HepG2 (cell line): Measurements from ENCODE around the gene SLC2A11. TPM values are rescaled to one million over a fixed set of nuclear protein-coding genes. Genes with fewer than 3 reads are reported as not detected.

Experiments
- ARNT2 ChIP-seq: sonication (generic); formaldehyde crosslinking; IDR thresholded peaks from 2 replicates; pipeline ENCODE4 v1.8.0; 2022; ENCODE audit warnings: mild to moderate bottlenecking, low read depth, missing genetic modification reagents, moderate library complexity
- HOXA5 ChIP-seq: sonication (generic); formaldehyde crosslinking; IDR thresholded peaks from 2 replicates; pipeline ENCODE4 v1.4.0; 2020; ENCODE audit warnings: missing genetic modification reagents
- ISX ChIP-seq: sonication (generic); formaldehyde crosslinking; conservative IDR thresholded peaks from 2 replicates; pipeline ENCODE4 v1.5.0; 2020; ENCODE audit warnings: missing genetic modification reagents
- KLF13 ChIP-seq: sonication (generic); formaldehyde crosslinking; IDR thresholded peaks from 2 replicates; pipeline ENCODE4 v1.4.0; 2020; ENCODE audit warnings: mild to moderate bottlenecking, missing genetic modification reagents
- KLF6 ChIP-seq: IDR thresholded peaks from 2 replicates; pipeline ENCODE4 v1.8.0; 2016; ENCODE audit warnings: missing biosample characterization, missing genetic modification reagents
- MATR3 ChIP-seq: sonication (generic); formaldehyde crosslinking; IDR thresholded peaks from 2 replicates; pipeline ENCODE4 v1.4.0; 2020; ENCODE audit warnings: missing genetic modification reagents
- SIN3B ChIP-seq: fragments of 150-350 bp; IDR thresholded peaks from 2 replicates; pipeline ENCODE4 v1.6.1; 2014; ENCODE audit warnings: low read length
- SOX5 ChIP-seq: IDR thresholded peaks from 2 replicates; pipeline ENCODE4 v1.6.1; 2016; ENCODE audit warnings: borderline replicate concordance
- TAF1 ChIP-seq: sonication (generic); formaldehyde crosslinking; IDR thresholded peaks from 2 replicates; pipeline ENCODE4 v1.4.0; 2020; ENCODE audit warnings: missing genetic modification reagents
- TCF7 ChIP-seq: sonication (generic); IDR thresholded peaks from 2 replicates; pipeline ENCODE4 v1.6.1; 2016; ENCODE audit warnings: antibody characterized with exemption, low read depth
- THYN1 ChIP-seq: sonication (generic); formaldehyde crosslinking; IDR thresholded peaks from 2 replicates; pipeline ENCODE4 v1.8.1; 2023; ENCODE audit warnings: low read depth, mild to moderate bottlenecking, moderate library complexity, missing genetic modification reagents, borderline replicate concordance
- ZBTB7A ChIP-seq: sonication (generic); formaldehyde crosslinking; IDR thresholded peaks from 2 replicates; pipeline ENCODE4 v1.8.0; 2022; ENCODE audit warnings: mild to moderate bottlenecking, missing genetic modification reagents
- ZEB1 ChIP-seq: IDR thresholded peaks from 2 replicates; pipeline ENCODE4 v1.6.1; 2012; ENCODE audit warnings: mild to moderate bottlenecking, low read depth, inconsistent platforms; ENCODE audit not compliant: insufficient replicate concordance
- ZNF256 ChIP-seq: sonication (generic); formaldehyde crosslinking; conservative IDR thresholded peaks from 2 replicates; pipeline ENCODE4 v1.4.0; 2020; ENCODE audit warnings: missing genetic modification reagents
- ZNF446 ChIP-seq: sonication (generic); formaldehyde crosslinking; IDR thresholded peaks from 2 replicates; pipeline ENCODE4 v1.5.0; 2020; ENCODE audit warnings: mild to moderate bottlenecking, missing genetic modification reagents
- ZNF510 ChIP-seq: sonication (generic); formaldehyde crosslinking; IDR thresholded peaks from 2 replicates; pipeline ENCODE4 v1.4.0; 2020; ENCODE audit warnings: low read depth, mild to moderate bottlenecking, missing genetic modification reagents
- polyA plus RNA-seq, 8 experiments: library from polyadenylated mRNA; depleted of rRNA in 3 of 8; stranded (reverse) in 7 of 8; unstranded in 1 of 8; fragments of >200 nt; fragmentation: Illumina TruSeq in 4 of 8; extraction: Trizol in 4 of 8; gene quantifications; 2 replicates each; pipeline versions ENCODE4 v1.2.1 to v1.2.3, GENCODE V29; 2011 to 2016; ENCODE audit warnings: low read depth in 4 of 8, missing spikeins in 1 of 8, mixed read lengths in 1 of 8; ENCODE audit not compliant: insufficient read depth in 1 of 8
- total RNA-seq, 5 experiments: library from RNA; depleted of rRNA; stranded (reverse); fragments of >200 nt; fragmentation: Illumina TruSeq; extraction: Trizol; gene quantifications; 2 replicates each; pipeline ENCODE4 v1.2.3, GENCODE V29; 2016; ENCODE audit warnings: low read depth in 1 of 5
- TF ChIP-seq, protein P1 (sequence below): sonication (generic); formaldehyde crosslinking; IDR thresholded peaks from 2 replicates; pipeline ENCODE4 v1.4.0; 2020; ENCODE audit warnings: mild to moderate bottlenecking, missing genetic modification reagents
- TF ChIP-seq, protein P2 (sequence below): sonication (generic); formaldehyde crosslinking; IDR thresholded peaks from 2 replicates; pipeline ENCODE4 v1.4.0; 2020; ENCODE audit warnings: missing genetic modification reagents
- TF ChIP-seq, protein P3 (sequence below): sonication (generic); formaldehyde crosslinking; IDR thresholded peaks from 2 replicates; pipeline ENCODE4 v1.8.1; 2022; ENCODE audit warnings: mild to moderate bottlenecking, missing genetic modification reagents
- TF ChIP-seq, protein P4 (sequence below): sonication (generic); formaldehyde crosslinking; IDR thresholded peaks from 2 replicates; pipeline ENCODE4 v1.5.0; 2020; ENCODE audit warnings: mild to moderate bottlenecking, missing genetic modification reagents, moderate library complexity

SLC2A11 gene
- total and polyA plus RNA-seq, 2 of the 13 experiments (the other 11 are each of a cell fraction or from before 2014, with no cell fraction given): 15.2 to 15.4 TPM

DNA sequence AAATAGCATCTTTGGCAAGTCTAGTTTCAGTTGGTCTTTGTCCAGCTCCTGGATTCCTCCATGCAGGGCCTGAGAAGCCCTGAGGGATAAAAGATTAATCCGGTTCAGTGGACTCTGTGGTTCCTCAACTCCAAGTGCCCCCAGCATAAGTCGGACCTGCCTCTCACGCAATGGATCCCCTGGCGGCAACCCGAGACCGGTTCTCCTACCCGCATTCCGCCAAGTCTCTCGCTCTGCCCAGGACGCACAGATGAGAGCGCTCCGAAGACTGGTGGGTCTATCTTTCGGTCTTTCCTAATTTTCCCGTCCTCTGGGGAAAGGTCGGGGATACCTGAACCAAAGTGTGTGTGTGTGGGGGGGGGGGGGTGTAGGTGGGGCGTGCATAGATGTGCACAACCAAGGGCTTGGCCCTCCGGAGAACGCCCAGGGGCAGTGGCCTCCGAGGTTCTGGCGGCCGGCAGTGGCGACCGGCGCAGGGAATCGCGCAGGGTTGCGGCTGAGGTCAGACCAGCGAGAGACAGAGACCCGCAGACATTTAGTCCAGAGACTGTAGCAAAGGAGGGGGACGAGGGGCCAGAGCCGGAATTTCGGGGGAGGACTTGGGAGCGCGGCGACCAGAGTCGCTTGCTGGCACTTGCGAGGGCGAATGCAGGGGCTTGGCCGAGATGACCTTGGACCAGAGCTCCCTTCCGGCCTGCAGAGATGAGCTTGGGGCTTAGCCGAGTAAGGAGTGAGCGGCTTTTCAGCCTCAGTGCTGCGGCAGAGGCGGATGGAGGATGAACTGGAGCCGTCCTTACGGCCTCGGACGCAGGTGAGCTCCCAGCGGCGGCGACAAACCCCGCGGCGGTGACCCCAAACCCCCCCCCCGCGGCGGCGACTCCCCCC lies 712 bp upstream of the SLC2A11 start (continued):
- no peak for TF ChIP-seq HOXA5 (CRISPR knock-in tag)
- TF ChIP-seq KLF6 (CRISPR knock-in tag): no peak
- peak; percentile 73 for TF ChIP-seq TAF1 (CRISPR knock-in tag)
- no peak for TF ChIP-seq ZNF446
- TF ChIP-seq ZNF256 (CRISPR knock-in tag): no peak
- TF ChIP-seq THYN1 (CRISPR knock-in tag): no peak
- TF ChIP-seq, protein P1, sequence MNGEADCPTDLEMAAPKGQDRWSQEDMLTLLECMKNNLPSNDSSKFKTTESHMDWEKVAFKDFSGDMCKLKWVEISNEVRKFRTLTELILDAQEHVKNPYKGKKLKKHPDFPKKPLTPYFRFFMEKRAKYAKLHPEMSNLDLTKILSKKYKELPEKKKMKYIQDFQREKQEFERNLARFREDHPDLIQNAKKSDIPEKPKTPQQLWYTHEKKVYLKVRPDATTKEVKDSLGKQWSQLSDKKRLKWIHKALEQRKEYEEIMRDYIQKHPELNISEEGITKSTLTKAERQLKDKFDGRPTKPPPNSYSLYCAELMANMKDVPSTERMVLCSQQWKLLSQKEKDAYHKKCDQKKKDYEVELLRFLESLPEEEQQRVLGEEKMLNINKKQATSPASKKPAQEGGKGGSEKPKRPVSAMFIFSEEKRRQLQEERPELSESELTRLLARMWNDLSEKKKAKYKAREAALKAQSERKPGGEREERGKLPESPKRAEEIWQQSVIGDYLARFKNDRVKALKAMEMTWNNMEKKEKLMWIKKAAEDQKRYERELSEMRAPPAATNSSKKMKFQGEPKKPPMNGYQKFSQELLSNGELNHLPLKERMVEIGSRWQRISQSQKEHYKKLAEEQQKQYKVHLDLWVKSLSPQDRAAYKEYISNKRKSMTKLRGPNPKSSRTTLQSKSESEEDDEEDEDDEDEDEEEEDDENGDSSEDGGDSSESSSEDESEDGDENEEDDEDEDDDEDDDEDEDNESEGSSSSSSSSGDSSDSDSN: peak; percentile 88
- TF ChIP-seq, protein P2, sequence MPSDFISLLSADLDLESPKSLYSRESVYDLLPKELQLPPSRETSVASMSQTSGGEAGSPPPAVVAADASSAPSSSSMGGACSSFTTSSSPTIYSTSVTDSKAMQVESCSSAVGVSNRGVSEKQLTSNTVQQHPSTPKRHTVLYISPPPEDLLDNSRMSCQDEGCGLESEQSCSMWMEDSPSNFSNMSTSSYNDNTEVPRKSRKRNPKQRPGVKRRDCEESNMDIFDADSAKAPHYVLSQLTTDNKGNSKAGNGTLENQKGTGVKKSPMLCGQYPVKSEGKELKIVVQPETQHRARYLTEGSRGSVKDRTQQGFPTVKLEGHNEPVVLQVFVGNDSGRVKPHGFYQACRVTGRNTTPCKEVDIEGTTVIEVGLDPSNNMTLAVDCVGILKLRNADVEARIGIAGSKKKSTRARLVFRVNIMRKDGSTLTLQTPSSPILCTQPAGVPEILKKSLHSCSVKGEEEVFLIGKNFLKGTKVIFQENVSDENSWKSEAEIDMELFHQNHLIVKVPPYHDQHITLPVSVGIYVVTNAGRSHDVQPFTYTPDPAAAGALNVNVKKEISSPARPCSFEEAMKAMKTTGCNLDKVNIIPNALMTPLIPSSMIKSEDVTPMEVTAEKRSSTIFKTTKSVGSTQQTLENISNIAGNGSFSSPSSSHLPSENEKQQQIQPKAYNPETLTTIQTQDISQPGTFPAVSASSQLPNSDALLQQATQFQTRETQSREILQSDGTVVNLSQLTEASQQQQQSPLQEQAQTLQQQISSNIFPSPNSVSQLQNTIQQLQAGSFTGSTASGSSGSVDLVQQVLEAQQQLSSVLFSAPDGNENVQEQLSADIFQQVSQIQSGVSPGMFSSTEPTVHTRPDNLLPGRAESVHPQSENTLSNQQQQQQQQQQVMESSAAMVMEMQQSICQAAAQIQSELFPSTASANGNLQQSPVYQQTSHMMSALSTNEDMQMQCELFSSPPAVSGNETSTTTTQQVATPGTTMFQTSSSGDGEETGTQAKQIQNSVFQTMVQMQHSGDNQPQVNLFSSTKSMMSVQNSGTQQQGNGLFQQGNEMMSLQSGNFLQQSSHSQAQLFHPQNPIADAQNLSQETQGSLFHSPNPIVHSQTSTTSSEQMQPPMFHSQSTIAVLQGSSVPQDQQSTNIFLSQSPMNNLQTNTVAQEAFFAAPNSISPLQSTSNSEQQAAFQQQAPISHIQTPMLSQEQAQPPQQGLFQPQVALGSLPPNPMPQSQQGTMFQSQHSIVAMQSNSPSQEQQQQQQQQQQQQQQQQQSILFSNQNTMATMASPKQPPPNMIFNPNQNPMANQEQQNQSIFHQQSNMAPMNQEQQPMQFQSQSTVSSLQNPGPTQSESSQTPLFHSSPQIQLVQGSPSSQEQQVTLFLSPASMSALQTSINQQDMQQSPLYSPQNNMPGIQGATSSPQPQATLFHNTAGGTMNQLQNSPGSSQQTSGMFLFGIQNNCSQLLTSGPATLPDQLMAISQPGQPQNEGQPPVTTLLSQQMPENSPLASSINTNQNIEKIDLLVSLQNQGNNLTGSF (CRISPR knock-in tag): no peak
- no peak for TF ChIP-seq KLF13 (CRISPR knock-in tag)
- TF ChIP-seq ZNF510: no peak
- no peak for TF ChIP-seq ISX (CRISPR knock-in tag)
- TF ChIP-seq SOX5 (CRISPR knock-in tag): no peak
- TF ChIP-seq MATR3 (CRISPR knock-in tag): no peak
- TF ChIP-seq ZBTB7A (CRISPR knock-in tag): 0 out of 2 replicates have a peak, but pooled peaks have one; percentile 49
- TF ChIP-seq ZEB1: no peak
- TF ChIP-seq SIN3B: no peak
- TF ChIP-seq, protein P3, sequence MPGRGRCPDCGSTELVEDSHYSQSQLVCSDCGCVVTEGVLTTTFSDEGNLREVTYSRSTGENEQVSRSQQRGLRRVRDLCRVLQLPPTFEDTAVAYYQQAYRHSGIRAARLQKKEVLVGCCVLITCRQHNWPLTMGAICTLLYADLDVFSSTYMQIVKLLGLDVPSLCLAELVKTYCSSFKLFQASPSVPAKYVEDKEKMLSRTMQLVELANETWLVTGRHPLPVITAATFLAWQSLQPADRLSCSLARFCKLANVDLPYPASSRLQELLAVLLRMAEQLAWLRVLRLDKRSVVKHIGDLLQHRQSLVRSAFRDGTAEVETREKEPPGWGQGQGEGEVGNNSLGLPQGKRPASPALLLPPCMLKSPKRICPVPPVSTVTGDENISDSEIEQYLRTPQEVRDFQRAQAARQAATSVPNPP (CRISPR knock-in tag): no peak
- TF ChIP-seq ARNT2: no peak; the same call in 1 of the 2 replicates
- no peak for TF ChIP-seq TCF7
- TF ChIP-seq, protein P4, sequence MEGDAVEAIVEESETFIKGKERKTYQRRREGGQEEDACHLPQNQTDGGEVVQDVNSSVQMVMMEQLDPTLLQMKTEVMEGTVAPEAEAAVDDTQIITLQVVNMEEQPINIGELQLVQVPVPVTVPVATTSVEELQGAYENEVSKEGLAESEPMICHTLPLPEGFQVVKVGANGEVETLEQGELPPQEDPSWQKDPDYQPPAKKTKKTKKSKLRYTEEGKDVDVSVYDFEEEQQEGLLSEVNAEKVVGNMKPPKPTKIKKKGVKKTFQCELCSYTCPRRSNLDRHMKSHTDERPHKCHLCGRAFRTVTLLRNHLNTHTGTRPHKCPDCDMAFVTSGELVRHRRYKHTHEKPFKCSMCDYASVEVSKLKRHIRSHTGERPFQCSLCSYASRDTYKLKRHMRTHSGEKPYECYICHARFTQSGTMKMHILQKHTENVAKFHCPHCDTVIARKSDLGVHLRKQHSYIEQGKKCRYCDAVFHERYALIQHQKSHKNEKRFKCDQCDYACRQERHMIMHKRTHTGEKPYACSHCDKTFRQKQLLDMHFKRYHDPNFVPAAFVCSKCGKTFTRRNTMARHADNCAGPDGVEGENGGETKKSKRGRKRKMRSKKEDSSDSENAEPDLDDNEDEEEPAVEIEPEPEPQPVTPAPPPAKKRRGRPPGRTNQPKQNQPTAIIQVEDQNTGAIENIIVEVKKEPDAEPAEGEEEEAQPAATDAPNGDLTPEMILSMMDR (CRISPR knock-in tag): peak; percentile 33
